NCI-H2196 treated with DMSO at 0.1 percent for 48 hours (cell line): ENCODE results near the gene NEO1.

Experiments used
- DNase-seq: peaks from one replicate; lab custom pipeline; 2025; ENCODE audit not compliant: unreplicated experiment; lab: John Stamatoyannopoulos, UW

NEO1 gene

GRCh38 chr15:73346735-73347312, 294.6 kb downstream of the NEO1 start:
- DNase-seq = no peak

DNA sequence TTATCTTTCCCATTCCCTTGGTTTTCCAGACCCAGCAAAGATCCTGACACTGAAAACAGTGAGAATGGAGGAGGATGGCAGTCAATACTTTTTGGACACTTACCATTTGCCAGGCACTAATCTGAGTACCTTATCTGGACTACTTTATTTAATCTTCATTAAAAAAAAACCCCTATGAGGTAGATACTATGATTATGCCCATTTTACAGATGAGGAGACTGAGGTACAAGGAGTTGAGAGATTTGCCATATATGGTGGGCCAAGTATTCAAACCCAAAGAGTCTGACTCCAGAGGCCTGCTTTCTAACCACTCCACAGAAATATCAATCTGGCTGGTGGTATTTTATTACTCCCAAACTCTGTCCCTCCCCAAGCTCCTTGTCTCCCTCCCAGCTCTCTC, 296.9 kb downstream of the NEO1 start:
- DNase-seq = no peak

DNA sequence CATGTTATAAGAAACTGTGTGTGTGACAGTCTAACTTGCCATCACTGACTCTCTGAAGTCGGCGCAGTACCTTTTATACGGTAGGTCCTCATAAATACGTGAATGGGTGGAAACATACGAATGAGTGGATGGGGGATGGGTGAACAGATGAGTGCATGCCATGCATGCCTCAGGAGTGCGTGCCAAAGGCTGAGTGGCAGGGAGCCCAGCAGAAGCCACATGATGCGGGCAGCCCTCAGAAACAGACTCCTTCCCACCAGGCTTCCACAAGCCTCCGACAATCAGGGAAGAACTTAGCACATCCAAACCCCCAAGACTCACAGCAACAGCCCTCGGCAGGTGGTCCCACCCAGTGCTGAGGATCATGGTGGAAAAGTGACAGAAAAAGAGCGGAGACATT, 299.8 kb downstream of the NEO1 start:
- no peak for DNase-seq

GRCh38 chr15:73353734-73354133, 301.5 kb downstream of the NEO1 start:
- no peak for DNase-seq

- no peak for DNase-seq
Measured at GRCh38 chr15:73354241-73354640, 302.0 kb downstream of the NEO1 start.
